GM12865 (cell line): ENCODE measurements around the gene HAUS7.

Experiments used
- DNase-seq: peaks from one replicate; pipeline ENCODE4 v3.0.0; 2010; ENCODE audit warnings: low read depth
- H3K4me3 ChIP-seq: 2 replicates; pipeline ENCODE4 v1.5.1; 2011; ENCODE audit warnings: mild to moderate bottlenecking, low read depth, low read length, control low read depth
- CTCF ChIP-seq: IDR thresholded peaks from 2 replicates; pipeline ENCODE4 v1.5.1; 2011; ENCODE audit warnings: low read length, control low read depth, low read depth, inconsistent platforms; ENCODE audit not compliant: insufficient read depth; ENCODE audit errors: missing control alignments

HAUS7 gene

GRCh38 chrX:153454901-153455550 lies 15.3 kb downstream of the HAUS7 start:
- no peak for DNase-seq
- TF ChIP-seq CTCF, result no peak
- H3K4me3 ChIP-seq, result no peak overlapping the region

GRCh38 chrX:153450949-153451277 lies 19.5 kb downstream of the HAUS7 start:
- TF ChIP-seq CTCF, result no peak
- H3K4me3 ChIP-seq, result no peak overlapping the region
- DNase-seq, result no peak

GRCh38 chrX:153450114-153450948 lies 20.0 kb downstream of the HAUS7 start:
- no peak for TF ChIP-seq CTCF
- H3K4me3 ChIP-seq, result no peak overlapping the region
- DNase-seq, result no peak

GRCh38 chrX:153449368-153450113 lies 20.8 kb downstream of the HAUS7 start:
- no peak for DNase-seq
- TF ChIP-seq CTCF, result no peak
- no peak overlapping the region for H3K4me3 ChIP-seq

- no peak for DNase-seq
- no peak for TF ChIP-seq CTCF
- H3K4me3 ChIP-seq, result no peak overlapping the region
These were observed 21.6 kb downstream of the HAUS7 start for GRCh38 chrX:153448556-153449367.

- DNase-seq, result no peak
- H3K4me3 ChIP-seq, result no peak overlapping the region
- no peak for TF ChIP-seq CTCF
These were observed 22.8 kb downstream of the HAUS7 start for GRCh38 chrX:153447581-153447960.
